LNCaP clone FGC (cell line): ENCODE measurements around the gene CEP152.

ENCODE experiments used
- DNase-seq: peaks from one replicate; pipeline ENCODE4 v3.0.0-alpha.2; 2011; ENCODE audit warnings: low read depth
- H3K4me3 ChIP-seq: 2 replicates; pipeline ENCODE4 v1.5.1; 2011; ENCODE audit warnings: mild to moderate bottlenecking, low read depth, low read length, control low read depth
- TF ChIP-seq, protein P1 (sequence below): IDR thresholded peaks from 2 replicates; pipeline ENCODE4 v1.5.1; 2012; ENCODE audit warnings: mild to moderate bottlenecking; ENCODE audit not compliant: control insufficient read depth, insufficient read depth; ENCODE audit errors: extremely low read depth

The CEP152 gene

GRCh38 chr15:48828471-48828870, 17.6 kb upstream of the CEP152 start:
- no peak overlapping the region for H3K4me3 ChIP-seq
- TF ChIP-seq, protein P1, sequence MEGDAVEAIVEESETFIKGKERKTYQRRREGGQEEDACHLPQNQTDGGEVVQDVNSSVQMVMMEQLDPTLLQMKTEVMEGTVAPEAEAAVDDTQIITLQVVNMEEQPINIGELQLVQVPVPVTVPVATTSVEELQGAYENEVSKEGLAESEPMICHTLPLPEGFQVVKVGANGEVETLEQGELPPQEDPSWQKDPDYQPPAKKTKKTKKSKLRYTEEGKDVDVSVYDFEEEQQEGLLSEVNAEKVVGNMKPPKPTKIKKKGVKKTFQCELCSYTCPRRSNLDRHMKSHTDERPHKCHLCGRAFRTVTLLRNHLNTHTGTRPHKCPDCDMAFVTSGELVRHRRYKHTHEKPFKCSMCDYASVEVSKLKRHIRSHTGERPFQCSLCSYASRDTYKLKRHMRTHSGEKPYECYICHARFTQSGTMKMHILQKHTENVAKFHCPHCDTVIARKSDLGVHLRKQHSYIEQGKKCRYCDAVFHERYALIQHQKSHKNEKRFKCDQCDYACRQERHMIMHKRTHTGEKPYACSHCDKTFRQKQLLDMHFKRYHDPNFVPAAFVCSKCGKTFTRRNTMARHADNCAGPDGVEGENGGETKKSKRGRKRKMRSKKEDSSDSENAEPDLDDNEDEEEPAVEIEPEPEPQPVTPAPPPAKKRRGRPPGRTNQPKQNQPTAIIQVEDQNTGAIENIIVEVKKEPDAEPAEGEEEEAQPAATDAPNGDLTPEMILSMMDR = no peak
- no peak for DNase-seq

GRCh38 chr15:48825075-48825474, 14.2 kb upstream of the CEP152 start:
- TF ChIP-seq, protein P1 = no peak
- no peak overlapping the region for H3K4me3 ChIP-seq
- no peak for DNase-seq

GRCh38 chr15:48823706-48824105, 12.8 kb upstream of the CEP152 start:
- no peak overlapping the region for H3K4me3 ChIP-seq
- DNase-seq = no peak
- TF ChIP-seq, protein P1 = no peak

- TF ChIP-seq, protein P1 = no peak
Observed at GRCh38 chr15:48823237-48823636, 12.4 kb upstream of the CEP152 start.

DNA sequence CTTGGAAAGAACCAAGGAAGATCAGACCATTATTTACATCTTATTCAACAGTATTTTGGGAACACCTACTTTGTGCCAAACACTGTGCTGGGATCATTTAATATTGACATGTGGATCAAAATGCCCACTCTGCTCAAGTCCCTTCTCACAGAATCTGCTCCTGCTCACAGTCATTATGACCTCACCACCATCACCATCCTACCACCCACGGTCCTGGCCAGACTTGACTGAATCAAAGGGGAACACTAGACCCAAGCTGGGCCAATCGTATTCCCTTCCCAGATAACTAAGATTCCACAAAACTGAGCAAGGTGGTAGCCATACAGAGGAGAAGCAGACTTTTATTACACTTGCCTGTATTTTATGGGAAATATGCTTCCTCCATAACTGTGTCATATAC, 3.4 kb upstream of the CEP152 start:
- H3K4me3 ChIP-seq = no peak overlapping the region
- TF ChIP-seq, protein P1 = no peak
- DNase-seq = no peak

More at GRCh38 chr15:48823237-48823636, 12.4 kb upstream of the CEP152 start:
- DNase-seq = no peak
- no peak overlapping the region for H3K4me3 ChIP-seq

GRCh38 chr15:48811325-48811958, 573 bp upstream of the CEP152 start:
- no peak for DNase-seq
- H3K4me3 ChIP-seq = peak overlapping the region; percentile 84
- TF ChIP-seq, protein P1 = peak; percentile 33

GRCh38 chr15:48806151-48806550, 4.7 kb downstream of the CEP152 start:
- H3K4me3 ChIP-seq = no peak overlapping the region
- no peak for DNase-seq
- TF ChIP-seq, protein P1 = no peak
